ENCODE measurements around the gene CHD9.

GRCh38 chr16:53219795-53220454 lies 165.1 kb downstream of the CHD9 start:
- TF ChIP-seq REST (IDR thresholded peaks at IDR 0.05; ENCODE audit: insufficient read depth in 1 of 2, low read depth in 2 of 2, low read length in 2 of 2) (no peak), SIN3A (IDR thresholded peaks at IDR 0.05; ENCODE audit: borderline replicate concordance, insufficient read depth, low read length) (no peak), TAF1 (IDR thresholded peaks at IDR 0.05; ENCODE audit: borderline replicate concordance, insufficient read depth, low read length) (no peak)

Measured in PFSK-1 (cell line).